Measurements from ENCODE around the gene AFAP1L2. TPM values are rescaled to one million over a fixed set of nuclear protein-coding genes. Genes with fewer than 3 reads are reported as not detected.

AFAP1L2 gene
- total and polyA plus RNA-seq, 9 of the 15 experiments (the other 6 are each of a cell fraction or from before 2014, with no cell fraction given), result 0.07 TPM; not detected in 8

GRCh38 chr10:114282526-114282925, 121.8 kb downstream of the AFAP1L2 start:
- ChIA-PET CTCF (ENCODE audit: low intra/inter-chr PET ratio) (no interaction called here), POLR2A (no interaction called here)
- BruUV-seq (replicated peaks), result no TSS peak
- ATAC-seq, result no peak
- H4K20me1 ChIP-seq (replicated peaks; ENCODE audit: control insufficient read depth, insufficient read depth, low read length), result no peaks in the 10 kb centered on the region
- no peak overlapping the region for H3K9ac ChIP-seq (ENCODE audit: insufficient read depth in 1 of 2, low read depth in 2 of 2, low read length in 2 of 2)
- H3K27ac ChIP-seq (ENCODE audit: extremely low read depth, low read depth, low read length), result no peak overlapping the region
- H3K4me1 ChIP-seq (replicated peaks in 1 of 2; ENCODE audit: control insufficient read depth in 2 of 2, insufficient read depth in 2 of 2, low read length in 2 of 2), result peaks cover 0 to 6% of the 10 kb centered on the region in 2 experiments; a peak in 2 of 5 replicates
- no peak overlapping the region for H2AFZ ChIP-seq (ENCODE audit: low read depth, low read length)
- no peaks in the 10 kb centered on the region for H3K79me2 ChIP-seq (ENCODE audit: control insufficient read depth, insufficient read depth, low read length)
- FAIRE-seq, result no peak
- H3K9me1 ChIP-seq (ENCODE audit: control insufficient read depth, insufficient read depth, low read length), result no peaks in the 10 kb centered on the region
- DNase-seq (ENCODE audit: extremely low read depth in 1 of 4, low spot score in 3 of 4), result no peak
- in situ Hi-C loops (cut with MboI), result no loop called here
- no peaks in the 10 kb centered on the region for H3K36me3 ChIP-seq (ENCODE audit: control insufficient read depth, insufficient read depth, low read length)
- WGBS (ENCODE audit: insufficient coverage, low coverage, missing lambda C conversion rate), result no CpG with 5 or more reads among the region's 2 CpGs
- no peak overlapping the region for H3K4me3 ChIP-seq
- intact Hi-C loops (cut with micrococcal nuclease), result no loop called here
- no peaks in the 10 kb centered on the region for H3K9me3 ChIP-seq (replicated peaks; ENCODE audit: control insufficient read depth, insufficient read depth, low read depth, low read length)
- H3K27me3 ChIP-seq (ENCODE audit: control insufficient read depth in 2 of 2, insufficient read depth in 2 of 2, low read length in 2 of 2), result peaks cover 0 to 35% of the 10 kb centered on the region in 2 experiments; a peak in 3 of 5 replicates
- no peak overlapping the region for H3K4me2 ChIP-seq (ENCODE audit: insufficient read depth, low read length)
- TF ChIP-seq ZNF217 (CRISPR knock-in tag; IDR thresholded peaks at IDR 0.05), result no peak
- no peak for TF ChIP-seq UBTF (IDR thresholded peaks at IDR 0.05; ENCODE audit: borderline replicate concordance in 1 of 2, low read depth in 2 of 2, low read length in 2 of 2)
- no peak for TF ChIP-seq IRF9 (tag; IDR thresholded peaks at IDR 0.05)
- no peak for TF ChIP-seq ZFP30 (CRISPR knock-in tag; IDR thresholded peaks at IDR 0.05; ENCODE audit: borderline replicate concordance)
- no peak for TF ChIP-seq ZNF395 (CRISPR knock-in tag; IDR thresholded peaks at IDR 0.05)
- no peak for TF ChIP-seq ZNF318 (IDR thresholded peaks at IDR 0.05; ENCODE audit: borderline replicate concordance in 1 of 2, low read depth in 1 of 2)
- no peak for TF ChIP-seq SMAD1 (IDR thresholded peaks at IDR 0.05; ENCODE audit: low read depth, low read length, partially characterized antibody)

Data from K562 (cell line).